HK-2 (cell line): Measurements from ENCODE around the gene RAB31.

Experiments
- DNase-seq: peaks from one replicate; pipeline ENCODE4 v3.0.0-alpha.2; 2018; ENCODE audit not compliant: unreplicated experiment

RAB31 gene

DNA sequence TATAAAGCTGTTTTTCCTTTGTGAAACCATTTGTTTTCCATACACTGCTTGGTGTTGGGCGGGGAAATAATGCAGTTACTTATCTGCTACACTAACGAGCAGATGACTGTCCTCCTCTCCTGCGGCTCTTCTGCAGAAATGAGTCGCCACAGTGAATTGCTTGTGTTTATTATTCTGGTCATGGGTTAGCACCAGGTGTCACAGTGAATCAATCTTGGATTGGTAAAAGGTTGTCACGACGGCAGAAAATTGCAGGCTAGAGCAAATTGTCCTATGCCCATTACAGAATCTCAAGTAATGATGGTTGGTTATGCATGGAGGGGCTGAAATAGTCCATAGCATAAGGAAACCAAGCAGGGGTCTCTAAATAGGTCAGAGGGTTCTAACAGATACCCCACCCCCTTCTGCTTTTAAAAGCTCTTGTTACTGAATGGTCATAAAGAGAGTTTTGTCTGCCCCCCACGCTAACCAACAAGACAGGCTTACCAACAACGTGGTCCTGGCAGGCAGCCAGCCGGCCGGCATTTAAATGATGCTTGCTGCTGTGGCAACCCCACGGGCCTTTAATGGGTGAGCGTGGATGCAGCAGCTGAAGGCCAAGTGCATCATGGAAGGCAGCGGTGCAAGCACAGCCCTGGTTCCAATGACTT is 29.5 kb downstream of the RAB31 start:
- DNase-seq = peak; percentile 44

DNA sequence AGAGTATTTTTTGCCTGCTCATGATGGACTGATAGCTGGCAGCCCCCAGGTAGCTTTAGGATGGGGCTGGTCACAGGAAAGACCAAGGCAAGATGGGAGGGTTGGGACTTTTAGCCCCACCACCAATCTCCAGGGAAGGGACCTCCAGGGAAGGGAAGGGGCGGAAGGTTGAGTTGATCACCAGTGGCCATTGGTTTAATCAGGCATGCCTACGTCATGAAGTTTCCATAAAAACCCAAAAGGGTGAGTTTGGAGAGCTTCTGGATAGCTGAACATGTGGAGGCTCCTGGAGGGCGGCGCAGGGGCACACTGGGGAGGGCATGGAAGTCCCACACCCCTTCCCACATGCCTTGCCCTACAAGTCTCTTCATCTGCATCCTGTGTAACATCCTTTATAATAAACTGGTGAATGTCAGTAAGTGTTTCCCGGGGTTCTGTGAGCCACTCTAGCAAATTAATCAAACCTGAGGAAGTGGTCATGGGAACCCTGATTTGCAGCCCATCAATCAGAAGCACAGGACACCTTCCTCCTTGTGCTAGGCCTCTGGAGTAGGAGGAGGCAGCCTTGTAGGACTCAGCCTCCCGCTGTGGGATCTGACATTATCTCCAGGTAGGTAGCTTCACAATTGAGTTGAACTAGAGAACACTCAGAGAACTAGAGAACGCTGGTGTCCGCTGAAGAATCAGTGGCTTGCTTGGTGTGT is 30.3 kb downstream of the RAB31 start:
- DNase-seq = no peak

DNA sequence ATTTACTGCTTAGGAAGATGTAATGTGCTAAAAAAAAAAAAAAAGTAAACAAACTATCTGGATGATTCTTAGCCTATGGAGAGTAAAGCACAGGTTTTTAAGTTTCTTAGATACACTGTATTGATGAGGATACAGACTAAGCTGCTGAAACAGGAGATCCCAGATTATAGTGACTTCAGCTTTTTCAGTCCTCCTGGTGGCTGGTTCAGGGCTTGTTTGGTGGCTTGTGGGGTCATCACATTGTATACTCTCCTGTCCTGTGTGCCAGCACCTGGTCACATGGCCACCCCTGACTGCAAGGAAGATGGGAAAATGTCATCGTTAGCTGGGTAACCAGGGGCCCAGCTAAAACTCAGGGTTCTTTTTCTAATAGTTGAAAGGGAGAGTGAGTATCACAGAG is 31.4 kb downstream of the RAB31 start:
- no peak for DNase-seq

DNA sequence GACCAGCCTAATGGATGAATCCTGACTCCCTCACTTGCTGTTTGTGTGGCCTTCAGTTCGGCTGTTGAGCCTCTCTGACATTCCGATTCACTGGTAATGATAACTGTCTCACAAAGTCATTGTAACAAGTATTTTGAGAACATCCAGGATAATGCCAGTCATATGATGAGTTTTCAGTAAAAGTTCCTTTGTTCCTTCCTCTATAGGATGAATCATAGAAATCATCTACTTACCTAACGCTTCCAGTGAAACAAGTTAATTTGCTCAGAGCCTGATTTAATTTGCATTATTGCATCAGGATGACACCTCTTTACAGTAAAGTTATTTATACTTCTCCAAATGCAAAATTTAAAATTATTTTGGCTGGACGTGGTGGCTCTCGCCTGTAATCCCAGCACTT is 32.0 kb downstream of the RAB31 start:
- no peak for DNase-seq

DNA sequence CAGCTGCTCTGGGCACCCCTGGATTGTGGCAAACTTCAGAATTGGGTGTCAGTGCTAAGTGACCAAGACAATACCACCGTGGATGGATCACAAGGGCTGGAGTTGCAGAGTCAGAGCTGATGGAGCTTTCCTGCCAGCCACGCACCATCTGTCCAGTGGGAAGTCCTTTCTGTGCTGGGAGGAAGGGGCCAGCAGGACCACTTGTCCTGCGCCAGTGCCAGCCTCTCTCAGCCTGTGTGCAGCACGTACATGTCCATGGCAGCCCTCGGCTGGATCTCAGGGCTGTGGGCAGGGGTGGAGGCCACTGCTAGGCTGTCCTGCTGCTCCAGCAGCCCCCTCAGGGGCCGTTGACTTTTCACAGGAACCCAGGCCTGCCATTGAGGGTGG is 33.3 kb downstream of the RAB31 start:
- DNase-seq = no peak

DNA sequence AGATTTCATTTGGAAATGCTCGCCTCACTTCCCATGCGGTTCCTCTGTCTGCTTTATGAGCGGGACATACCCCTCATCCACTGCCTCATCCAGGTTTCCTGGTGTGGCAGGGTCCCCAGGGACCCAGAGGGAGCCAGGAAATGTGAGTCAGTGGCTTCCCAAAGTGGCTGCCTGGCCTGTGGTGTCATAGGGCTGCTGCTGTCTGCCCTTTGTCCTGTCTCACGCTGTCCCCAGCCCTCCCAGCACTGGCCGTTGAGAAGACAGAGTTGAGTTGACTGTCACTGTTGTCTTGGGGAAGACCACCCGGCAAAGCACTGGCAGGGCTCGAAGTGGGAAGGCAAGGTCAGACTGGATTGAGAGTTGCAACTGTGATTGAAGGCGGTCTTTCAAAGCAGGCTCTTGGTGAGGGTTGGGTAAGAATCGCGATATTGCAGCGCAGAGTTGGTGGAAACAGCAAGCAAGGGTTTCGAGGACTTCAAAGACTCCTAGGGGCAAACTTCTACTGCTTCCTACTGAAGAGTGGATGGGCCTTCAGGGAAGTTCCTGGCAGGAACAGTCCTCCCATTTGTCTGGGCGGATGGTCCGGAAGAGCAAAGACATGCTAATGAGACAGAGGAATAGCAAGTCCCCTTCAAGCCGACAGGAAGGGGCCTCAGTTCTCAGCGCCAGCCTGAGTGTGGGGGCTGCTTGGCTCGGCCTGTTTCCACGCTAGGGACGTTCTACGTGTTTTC is 33.9 kb downstream of the RAB31 start:
- DNase-seq = peak; percentile 38

DNA sequence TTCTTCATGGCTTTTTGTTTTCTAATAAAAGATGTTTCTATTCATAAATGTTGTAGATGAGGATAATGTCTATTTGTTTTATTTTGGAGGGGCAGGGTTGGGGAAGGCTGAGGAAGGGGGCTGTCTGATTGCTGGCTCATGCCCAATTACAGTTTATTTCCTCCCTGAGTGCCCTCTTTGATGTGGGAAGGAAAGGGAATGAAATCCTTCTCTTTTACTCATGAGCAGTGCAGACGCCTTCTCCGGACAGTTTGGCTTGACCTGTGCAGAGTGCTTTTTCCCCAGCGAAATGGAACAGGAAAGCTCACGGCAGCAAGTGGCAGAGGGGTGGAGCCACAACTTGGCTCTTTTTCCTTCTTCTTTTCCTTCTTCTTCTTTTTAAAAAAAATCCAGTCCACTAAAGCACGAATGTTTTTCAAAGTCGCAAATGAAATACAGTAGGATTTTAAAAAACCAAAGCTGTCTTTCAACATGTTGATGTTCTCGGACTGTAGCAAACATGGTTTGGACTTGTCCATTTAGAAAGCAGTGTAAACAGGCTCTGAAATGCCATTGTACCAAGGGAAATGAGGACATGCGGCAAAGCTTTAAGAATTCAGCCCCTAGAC is 34.5 kb downstream of the RAB31 start:
- DNase-seq = no peak

DNA sequence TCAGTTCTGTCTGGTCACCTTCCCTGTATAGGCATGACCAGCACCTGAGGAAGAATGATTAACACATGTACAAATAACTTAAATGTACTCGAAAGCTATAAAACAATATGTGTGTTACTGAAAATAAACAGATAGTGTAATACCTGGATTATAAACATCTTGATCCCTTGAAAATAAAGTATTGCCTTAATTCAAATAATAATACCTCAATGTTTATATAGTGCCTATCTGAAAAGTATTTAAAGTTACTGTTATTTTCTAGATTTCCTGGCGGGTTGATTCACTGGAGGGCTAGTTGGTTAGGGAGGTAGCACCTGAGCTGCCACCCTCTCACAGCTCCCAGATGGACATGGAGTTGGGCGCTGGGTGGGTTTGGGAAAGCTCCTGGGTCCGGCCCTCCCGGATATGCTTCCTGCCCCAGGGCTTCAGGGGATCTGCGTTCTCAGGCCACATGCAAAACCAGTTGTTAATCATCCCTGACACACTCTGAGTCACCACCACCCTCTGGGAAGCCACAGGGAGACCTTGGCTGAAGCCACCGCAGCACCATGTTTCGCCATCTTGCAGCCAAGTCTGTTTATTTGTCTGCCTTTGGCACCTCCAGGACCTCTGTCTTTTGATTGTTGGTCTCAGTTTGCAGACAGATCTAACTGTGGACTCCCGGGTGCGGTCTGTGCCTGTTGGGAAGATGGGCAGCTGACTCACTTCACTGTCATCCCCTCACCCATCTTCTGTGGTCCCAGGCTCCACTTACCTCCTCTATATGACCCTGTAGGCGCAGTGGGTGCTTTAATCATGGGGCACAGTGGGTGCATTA is 35.3 kb downstream of the RAB31 start:
- DNase-seq = peak; percentile 86

DNA sequence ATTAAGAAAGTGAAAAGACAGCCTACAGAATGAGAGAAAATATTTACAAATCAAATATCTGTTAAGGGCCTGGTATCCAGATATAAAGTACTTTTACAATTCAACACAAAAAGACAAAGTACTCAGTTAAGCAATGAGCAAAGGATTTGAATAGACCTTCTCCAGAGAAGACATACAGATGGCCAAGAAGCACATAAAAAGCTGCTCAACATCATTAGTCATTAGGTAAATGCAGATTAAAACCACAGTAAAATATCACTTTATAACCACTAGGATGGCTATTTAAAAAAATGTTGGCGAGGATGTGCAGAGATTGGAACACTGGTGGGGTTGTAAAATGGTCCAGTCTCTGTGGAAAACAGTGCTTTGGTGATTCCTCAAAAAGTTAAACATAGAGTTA is 38.9 kb downstream of the RAB31 start:
- DNase-seq = no peak

DNA sequence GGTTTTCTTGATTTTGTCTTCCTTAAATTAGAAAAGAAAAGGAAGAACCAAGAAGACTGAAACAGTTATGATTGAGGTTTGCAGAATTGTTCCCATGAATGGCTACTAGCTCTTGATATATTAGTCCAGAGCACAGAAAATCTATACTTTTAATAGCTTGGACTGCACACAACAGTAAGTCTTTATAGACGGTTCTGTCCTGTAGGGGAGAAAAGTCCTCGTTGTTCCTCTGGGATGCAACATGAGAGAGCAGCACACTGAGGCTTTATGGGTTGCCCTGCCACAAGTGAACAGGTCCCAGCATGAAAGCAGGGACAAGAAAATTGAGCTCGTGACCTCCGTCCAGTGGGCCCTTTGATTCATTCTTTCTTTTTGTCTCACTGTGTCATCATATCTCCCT is 41.5 kb downstream of the RAB31 start:
- no peak for DNase-seq

DNA sequence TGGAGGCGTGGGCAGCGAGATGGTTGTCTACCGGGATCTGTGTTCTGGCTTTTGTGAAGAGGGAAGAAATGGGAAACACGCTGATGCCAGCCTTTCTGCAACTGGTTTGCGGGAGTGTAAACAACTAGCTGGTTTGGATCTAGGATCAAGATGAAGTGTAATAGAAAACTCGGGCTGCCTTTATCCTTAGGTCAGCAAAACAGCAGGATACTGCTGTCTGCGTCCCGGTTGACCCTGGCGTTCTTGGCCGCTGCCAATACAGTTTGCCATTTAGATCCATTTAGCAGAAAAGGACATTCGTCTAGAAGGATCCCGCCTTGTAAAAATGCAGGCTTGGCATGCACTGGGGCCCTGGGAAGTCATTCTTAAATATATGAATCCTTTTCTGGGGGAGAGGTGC is 42.0 kb downstream of the RAB31 start:
- DNase-seq = no peak

DNA sequence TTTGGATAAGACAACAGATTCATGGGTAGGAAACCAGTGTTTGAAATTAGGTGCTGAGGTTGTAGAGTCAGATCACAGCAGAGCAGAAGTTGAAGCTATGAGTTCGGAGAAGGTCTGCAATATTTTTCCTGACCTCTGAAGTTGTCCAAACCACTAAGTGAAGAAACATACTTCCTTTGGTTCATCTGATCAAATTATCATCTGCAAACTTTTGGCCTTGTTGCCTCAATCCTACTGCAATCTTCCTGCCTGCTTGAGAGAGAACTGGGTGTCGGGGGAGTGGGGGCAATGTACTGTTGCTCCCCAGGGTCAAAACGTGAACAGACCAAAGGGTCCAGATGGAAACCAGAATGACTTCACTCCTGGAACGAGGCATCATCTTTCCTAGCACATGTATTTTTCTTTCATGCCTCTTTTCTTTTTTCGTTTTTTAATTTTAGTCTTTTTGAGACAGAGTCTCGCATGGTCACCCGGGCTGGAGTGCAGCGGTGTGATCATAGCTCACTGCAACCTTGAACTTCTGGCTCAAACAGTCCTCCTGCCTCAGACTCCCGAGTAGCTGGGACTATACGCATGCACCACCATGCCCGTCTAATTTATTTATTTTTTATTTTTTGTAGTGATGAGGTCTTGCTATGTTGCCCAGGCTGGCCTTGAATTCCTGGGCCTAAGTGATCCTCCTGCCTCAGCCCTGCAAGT is 42.7 kb downstream of the RAB31 start:
- no peak for DNase-seq

DNA sequence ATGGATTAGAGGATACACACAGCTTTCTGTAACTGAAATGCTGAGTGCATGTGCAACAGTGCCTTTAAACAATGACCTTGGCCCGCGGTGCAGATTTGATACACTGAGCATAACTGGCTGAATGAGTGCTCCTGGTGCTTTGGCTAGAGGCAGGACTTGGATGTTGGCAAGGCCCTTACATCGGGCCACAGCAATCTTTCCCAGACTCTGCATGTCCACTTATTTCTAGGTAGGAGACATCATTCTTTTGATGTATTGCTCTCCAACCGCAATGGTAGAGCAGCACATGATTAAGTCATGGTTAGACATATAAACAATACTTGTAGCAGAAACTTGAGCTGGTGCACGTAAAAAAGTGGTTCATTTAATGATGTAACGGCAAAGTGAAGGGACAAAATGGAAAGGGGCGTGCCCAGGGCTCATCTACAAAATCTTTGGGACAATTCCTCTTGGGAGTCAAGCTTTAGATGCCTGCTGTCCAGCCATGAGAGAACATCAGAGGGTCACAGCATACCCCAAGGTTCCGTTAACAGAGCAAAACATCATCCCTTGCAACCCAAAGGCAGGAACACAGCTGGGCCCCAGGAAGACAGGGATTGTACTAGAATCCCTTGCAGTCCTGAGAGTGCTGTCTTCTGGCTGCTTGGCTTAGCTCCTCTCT is 43.4 kb downstream of the RAB31 start:
- no peak for DNase-seq

DNA sequence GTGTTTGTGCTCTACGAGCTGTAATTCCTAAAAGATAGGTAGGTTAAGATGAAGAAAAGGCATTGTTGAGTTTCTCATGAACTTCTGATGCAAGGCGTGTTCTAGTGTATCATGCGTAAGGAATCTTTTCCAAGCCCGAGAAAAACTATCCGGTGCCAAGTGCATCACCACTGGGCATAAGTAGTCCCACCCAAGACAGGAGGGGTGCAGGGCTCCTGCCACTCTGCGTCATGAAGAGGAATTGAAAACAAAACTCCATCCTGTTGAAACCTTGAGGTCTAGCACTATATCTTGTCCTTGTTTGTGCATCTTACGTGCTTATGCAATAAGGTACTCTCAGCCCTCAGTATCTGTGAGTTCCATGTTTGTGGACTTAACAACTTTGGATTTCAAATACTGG is 45.7 kb downstream of the RAB31 start:
- no peak for DNase-seq

DNA sequence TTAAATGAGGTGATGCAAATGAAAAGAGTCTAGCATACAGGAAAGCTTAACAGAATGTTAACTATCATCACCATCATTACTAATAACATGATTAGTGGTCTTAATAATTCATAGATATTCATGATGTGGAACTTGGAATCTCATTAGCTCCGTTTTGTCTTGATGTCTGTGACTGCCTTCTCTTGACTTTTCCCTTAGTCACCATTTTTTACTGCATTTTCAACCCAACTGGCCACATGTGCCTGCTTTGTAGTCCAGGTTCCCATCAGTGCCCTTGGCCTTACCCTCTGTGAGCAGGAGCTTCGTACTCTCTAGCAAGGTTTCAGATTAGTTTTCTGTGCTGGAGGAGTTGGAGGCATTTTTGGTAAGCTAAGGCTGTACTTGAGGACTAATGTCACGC is 47.0 kb downstream of the RAB31 start:
- no peak for DNase-seq

DNA sequence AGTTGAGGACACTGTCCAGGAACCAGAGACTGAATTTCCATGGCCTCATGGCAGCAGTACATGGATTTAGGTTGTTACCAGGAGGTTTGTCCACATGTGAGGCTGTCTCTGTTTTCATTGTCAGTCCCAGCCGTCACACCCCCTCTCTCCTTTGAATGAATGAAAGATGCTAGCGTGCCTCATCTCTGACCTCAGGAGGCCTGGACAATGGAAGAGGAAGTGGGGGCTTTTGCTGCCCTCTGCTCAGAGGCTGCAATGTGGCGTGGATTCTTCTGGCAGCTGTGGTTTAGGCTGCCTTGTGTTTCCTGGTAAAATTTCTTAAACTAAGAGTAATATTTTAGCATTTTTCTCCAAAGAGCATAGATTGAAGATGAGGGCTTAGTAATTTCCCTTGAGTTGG is 47.5 kb downstream of the RAB31 start:
- no peak for DNase-seq

DNA sequence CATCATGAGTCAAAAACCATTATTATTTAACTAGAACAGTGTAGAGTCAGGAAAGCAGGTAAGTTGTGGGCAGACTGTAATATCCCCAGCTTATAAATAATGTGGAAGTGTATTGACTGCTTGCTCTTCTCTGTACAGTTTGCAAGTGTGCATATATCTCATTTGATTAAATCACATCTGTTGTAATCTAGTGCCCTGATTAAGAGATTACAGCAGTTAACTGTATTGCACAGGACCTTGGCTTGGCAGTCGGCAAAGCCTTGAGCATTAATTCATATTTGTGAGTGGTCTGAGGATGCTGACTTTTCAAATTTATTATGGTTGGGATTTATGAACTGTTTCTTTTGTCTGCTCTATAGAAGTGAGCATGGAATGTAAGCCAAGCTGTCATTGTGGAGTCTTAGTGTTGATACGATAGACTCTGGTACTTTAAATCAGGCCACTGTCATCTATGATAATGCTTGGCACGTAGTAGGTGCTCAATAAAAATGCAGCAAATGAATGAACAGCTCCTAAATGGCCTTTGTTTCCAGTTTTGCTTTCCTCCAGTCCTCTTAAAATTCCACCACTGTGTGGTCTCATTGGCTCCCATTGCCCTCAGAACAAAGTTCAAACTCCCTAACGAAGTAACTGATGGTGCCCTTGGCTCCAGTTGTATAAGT is 48.3 kb downstream of the RAB31 start:
- no peak for DNase-seq

DNA sequence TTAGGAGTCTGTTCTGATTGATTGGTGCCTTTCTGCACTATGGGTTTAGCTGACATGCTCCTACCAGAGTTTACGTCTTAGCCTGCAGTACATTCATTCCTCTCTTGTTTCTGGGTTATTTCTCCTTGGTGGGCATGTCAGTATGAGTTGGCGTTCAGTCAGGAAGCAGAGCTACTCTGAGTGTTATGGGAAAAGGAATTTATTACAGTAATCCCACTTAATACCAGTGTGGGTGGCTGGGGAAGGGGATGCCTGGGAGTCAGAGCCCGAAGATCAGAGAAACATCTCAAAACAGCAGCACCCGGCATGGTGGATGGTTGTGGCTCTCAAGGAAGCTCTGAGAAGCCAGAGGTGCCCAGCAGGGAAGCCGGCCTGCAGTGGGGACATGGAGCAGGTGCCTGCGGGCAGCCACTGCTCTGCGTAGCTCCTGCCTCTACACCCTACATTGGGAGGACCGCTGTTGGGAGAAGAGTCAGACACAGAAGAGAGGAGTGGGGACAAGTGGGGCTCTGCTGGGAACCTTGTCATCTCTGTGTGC is 48.9 kb downstream of the RAB31 start:
- no peak for DNase-seq

DNA sequence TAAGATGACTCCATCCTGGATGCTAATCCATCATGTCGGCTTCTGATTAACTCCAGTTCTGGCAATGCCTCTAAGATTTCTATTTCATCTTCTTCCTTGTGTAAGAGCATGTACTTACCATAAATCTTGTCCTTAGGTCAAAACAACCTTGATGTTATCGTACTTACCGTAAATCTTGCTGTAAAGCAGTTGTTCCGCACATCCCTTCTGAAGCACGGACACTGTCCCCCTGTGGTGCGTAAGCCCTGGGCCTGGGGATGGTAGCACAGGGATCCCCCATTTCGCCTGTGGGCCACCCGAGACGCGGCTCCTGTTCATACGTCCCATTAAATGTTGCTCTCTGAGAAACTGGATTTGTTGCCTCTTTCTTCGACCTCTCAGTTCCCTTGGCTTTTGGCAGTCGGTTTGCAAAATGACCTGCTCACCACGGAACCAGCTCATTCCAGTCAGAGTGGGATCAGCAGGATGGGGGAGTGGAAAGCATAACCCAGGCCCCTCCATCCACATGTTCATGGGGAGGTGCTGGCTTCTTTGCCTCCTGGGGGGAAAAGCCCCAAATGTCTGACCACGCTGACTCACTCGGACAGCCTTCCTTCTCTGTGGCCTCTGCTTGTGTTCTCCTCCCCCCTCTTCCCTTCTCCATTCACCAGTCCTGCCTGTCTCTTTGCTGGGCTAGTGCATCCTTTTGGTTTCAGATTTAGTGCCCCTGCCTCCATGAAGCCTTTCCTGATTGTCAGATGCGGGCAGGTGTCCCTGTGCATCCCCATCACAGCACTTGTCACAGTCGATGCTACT is 49.9 kb downstream of the RAB31 start:
- DNase-seq = peak; percentile 40
